Measurements from ENCODE around the gene ACADL.

ACADL gene

GRCh38 chr2:210169516-210170195, 55.6 kb downstream of the ACADL start:
- DNase-seq (ENCODE audit: low read depth) = no peak

- no peak for DNase-seq (ENCODE audit: low read depth)
These were observed 58.0 kb downstream of the ACADL start for GRCh38 chr2:210167227-210167626.

GRCh38 chr2:210162466-210163124, 62.7 kb downstream of the ACADL start:
- no peak for DNase-seq (ENCODE audit: low read depth)

- no peak for DNase-seq (ENCODE audit: low read depth)
These were observed 66.2 kb downstream of the ACADL start for GRCh38 chr2:210159059-210159458.

- no peak for DNase-seq (ENCODE audit: low read depth)
These were observed 67.0 kb downstream of the ACADL start for GRCh38 chr2:210158236-210158635.

- DNase-seq (ENCODE audit: low read depth) = no peak
These were observed 67.7 kb downstream of the ACADL start for GRCh38 chr2:210157526-210157925.

- no peak for DNase-seq (ENCODE audit: low read depth)
These were observed 77.6 kb downstream of the ACADL start for GRCh38 chr2:210147614-210148013.

Data from stimulated activated CD8-positive, alpha-beta memory T cell treated with anti-CD3 and anti-CD28 coated beads, Interleukin-12 subunit alpha, Interleukin-12 subunit beta, amount 100 ng/mL, for 4 hours (primary cell).